B cell (primary cell): ENCODE measurements around the gene KLHL10. TPM values are rescaled to one million over a fixed set of nuclear protein-coding genes. Genes with fewer than 3 reads are reported as not detected.
A peak's percentile ranks its signal among the peaks of the same experiment; 100 is the strongest.
"Not testable (repeated sequence)": the region's sequence is repeated elsewhere in the genome, so short reads cannot be mapped to it uniquely, and the experiment has no call there.

ENCODE experiments used
- ATAC-seq: fragments of 200-7000 bp; cut with Tn5 transposase; one replicate; pipeline ENCODE4 v1.10.0; 2021; ENCODE audit warnings: low read depth, mild to moderate bottlenecking, moderate number of reproducible peaks, moderate library complexity
- CTCF ChIA-PET: fragments of 350-600 bp; sonication (Branson Sonifier 250); formaldehyde crosslinking; loops from one replicate; lab custom pipeline; 2021; ENCODE audit warnings: antibody characterized with exemption, inconsistent platforms; lab: Charles Lee
- POLR2A ChIA-PET: fragments of 350-600 bp; sonication (Branson Sonifier 250); formaldehyde crosslinking; loops from one replicate; lab custom pipeline; 2021; ENCODE audit warnings: antibody characterized with exemption; lab: Charles Lee
- DNase-seq: peaks from one replicate; pipeline ENCODE4 v3.0.0; 2013
- H2AFZ ChIP-seq: 2 replicates; pipeline ENCODE4 v1.6.1; 2012; ENCODE audit warnings: mild to moderate bottlenecking, low read depth, low read length; ENCODE audit not compliant: insufficient read depth, poor library complexity, severe bottlenecking
- H3K27ac ChIP-seq, 2 donors: 1 replicate in 1 of 2; 2 replicates in 1 of 2; pipeline ENCODE4 v1.5.1; 2012 to 2013; ENCODE audit warnings: low read length in 2 of 2, mild to moderate bottlenecking in 2 of 2, moderate library complexity in 1 of 2
- H3K27me3 ChIP-seq, 4 experiments: fragments of 200-600 bp in 1 of 4; sonication (generic) in 1 of 4; replicated peaks in 1 of 4; 1 replicate in 2 of 4; 2 replicates in 2 of 4; pipeline versions ENCODE4 v1.6.1 to v1.7.0; 2013 to 2016; ENCODE audit warnings: low read length in 3 of 4, mild to moderate bottlenecking in 2 of 4, mixed read lengths in 1 of 4, moderate library complexity in 1 of 4; ENCODE audit not compliant: insufficient read depth in 4 of 4, control insufficient read depth in 3 of 4; ENCODE audit errors: control extremely low read depth in 1 of 4
- H3K36me3 ChIP-seq, 2 experiments: replicated peaks in 1 of 2; 1 replicate in 1 of 2; 2 replicates in 1 of 2; pipeline versions ENCODE4 v1.6.1 to v1.7.1; 2013; ENCODE audit warnings: low read length in 1 of 2; ENCODE audit not compliant: insufficient read depth in 2 of 2, control insufficient read depth in 1 of 2; ENCODE audit errors: control extremely low read depth in 1 of 2, extremely low read depth in 1 of 2
- H3K4me1 ChIP-seq, 2 donors: fragments of 200-600 bp in 1 of 2; sonication (generic) in 1 of 2; 1 replicate in 1 of 2; 2 replicates in 1 of 2; pipeline versions ENCODE4 v1.5.1 to v1.6.1; 2013 to 2017; ENCODE audit warnings: low read length in 2 of 2; ENCODE audit not compliant: control insufficient read depth in 2 of 2, insufficient read depth in 2 of 2
- H3K4me2 ChIP-seq: replicated peaks from 2 replicates; pipeline ENCODE3; 2012; ENCODE audit warnings: mild to moderate bottlenecking, low read depth, low read length; ENCODE audit not compliant: poor library complexity, severe bottlenecking
- H3K4me3 ChIP-seq, 5 experiments: fragments of 200-600 bp in 1 of 5; sonication (generic) in 1 of 5; 1 replicate in 3 of 5; 2 replicates in 2 of 5; pipeline versions ENCODE4 v1.5.1 to v1.7.0; 2011 to 2016; ENCODE audit warnings: low read length in 4 of 5, mild to moderate bottlenecking in 4 of 5, low read depth in 2 of 5, control low read depth in 1 of 5, moderate library complexity in 1 of 5; ENCODE audit not compliant: insufficient read depth in 1 of 5; ENCODE audit errors: control extremely low read depth in 1 of 5, extremely low read depth in 1 of 5
- H3K79me2 ChIP-seq: fragments of 200-600 bp; sonication (generic); one replicate; pipeline ENCODE4 v1.6.0; 2016; ENCODE audit warnings: low read length; ENCODE audit not compliant: control insufficient read depth, insufficient read depth
- H3K9ac ChIP-seq: fragments of 200-600 bp; sonication (generic); 2 replicates; pipeline ENCODE4 v1.6.1; 2017; ENCODE audit warnings: mild to moderate bottlenecking, low read length, moderate library complexity
- H3K9me3 ChIP-seq, 3 donors: one replicate each; pipeline versions ENCODE4 v1.6.1 to v1.7.1; 2013; ENCODE audit warnings: low read length in 2 of 3; ENCODE audit not compliant: control insufficient read depth in 2 of 3, insufficient read depth in 1 of 3; ENCODE audit errors: control extremely low read depth in 1 of 3
- H4K20me1 ChIP-seq: 2 replicates; pipeline ENCODE4 v1.6.0; 2012; ENCODE audit warnings: mild to moderate bottlenecking, low read length; ENCODE audit not compliant: insufficient read depth, control insufficient read depth, poor library complexity, severe bottlenecking
- H3K27ac Mint-ChIP-seq: one replicate; pipeline ENCODE4 v1.8.0; 2021; ENCODE audit warnings: mixed read lengths
- H3K27me3 Mint-ChIP-seq: one replicate; pipeline ENCODE4 v1.8.0; 2021; ENCODE audit warnings: mixed read lengths
- H3K4me1 Mint-ChIP-seq: one replicate; pipeline ENCODE4 v1.8.0; 2021; ENCODE audit warnings: mixed read lengths
- H3K4me3 Mint-ChIP-seq: one replicate; pipeline ENCODE4 v1.8.0; 2021; ENCODE audit warnings: mixed read lengths
- H3K9me3 Mint-ChIP-seq: one replicate; pipeline ENCODE4 v1.8.0; 2022; ENCODE audit warnings: mixed read lengths; ENCODE audit not compliant: insufficient read depth
- EZH2 ChIP-seq: IDR thresholded peaks from 2 replicates; pipeline ENCODE4 v1.6.1; 2012; ENCODE audit warnings: borderline replicate concordance, low read depth, mild to moderate bottlenecking, moderate library complexity, low read length; ENCODE audit not compliant: insufficient read depth, poor library complexity, severe bottlenecking
- WGBS: methylation state at CpG from one replicate; pipeline ENCODE4 v1.1.5; 2013; ENCODE audit warnings: missing lambda C conversion rate; ENCODE audit not compliant: insufficient coverage; 5-methylcytosine and 5-hydroxymethylcytosine counted together
- intact Hi-C: fragments of 100-400 bp; cut with micrococcal nuclease; formaldehyde crosslinking; loops from one replicate; pipeline ENCODE4 v1.10.0; 2022
- polyA plus RNA-seq: library from polyadenylated mRNA; depleted of rRNA; stranded (reverse); fragments of >200 nt; gene quantifications from 2 replicates; pipeline ENCODE4 v1.2.3, GENCODE V29; 2012
- total RNA-seq, 2 donors: library from RNA; stranded (reverse); fragments of 120-200 nt in 1 of 2; gene quantifications; 1 replicate in 1 of 2; 2 replicates in 1 of 2; pipeline versions ENCODE4 v1.2.3 to v1.2.4, GENCODE V29; 2013 to 2022
- TF ChIP-seq, protein P1 (sequence below): fragments of 200-600 bp; IDR thresholded peaks from one replicate; pipeline ENCODE4 v1.8.0; 2022; ENCODE audit warnings: antibody characterized with exemption, mild to moderate bottlenecking

KLHL10 gene
- total and polyA plus RNA-seq, 2 donors (not counting 1 experiment from before 2014, with no cell fraction given) = 0.12 to 0.37 TPM

DNA sequence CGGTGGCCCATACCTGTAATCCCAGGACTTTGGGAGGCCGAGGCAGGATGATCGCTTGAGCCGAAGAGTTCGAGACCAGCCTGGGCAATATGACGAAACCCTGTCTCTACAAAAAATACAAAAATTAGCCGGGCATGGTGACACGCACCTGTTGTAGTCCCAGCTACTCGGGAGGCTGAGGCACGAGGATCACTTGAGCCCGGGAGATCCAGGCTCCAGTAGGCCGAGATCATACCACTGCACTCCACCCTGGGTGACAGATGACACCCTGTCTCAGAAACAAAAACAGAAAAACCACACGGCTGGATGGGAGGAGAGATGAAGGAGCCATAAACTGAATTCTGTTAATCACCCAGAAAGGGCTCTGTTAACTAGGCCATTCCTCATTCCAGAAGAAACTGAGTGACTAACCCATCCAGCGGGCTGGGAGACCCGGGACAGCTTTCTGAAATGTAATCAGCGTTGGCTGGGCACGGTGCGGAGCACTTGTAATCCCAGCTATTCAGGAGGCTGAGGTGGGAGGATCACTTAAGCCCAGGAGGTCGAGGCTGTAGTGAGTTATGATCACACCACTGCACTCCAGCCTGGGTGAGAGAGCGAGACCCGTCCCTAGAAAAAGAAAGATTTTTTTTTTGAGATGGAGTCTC is 952 bp upstream of the KLHL10 start:
- peak overlapping the region; percentile 97 for H2AFZ ChIP-seq
- intact Hi-C loops = loop anchor here (1.0 kb wide), 1 partner anchor 25 kb away; the partner anchor contains the start of gene P3H4

DNA sequence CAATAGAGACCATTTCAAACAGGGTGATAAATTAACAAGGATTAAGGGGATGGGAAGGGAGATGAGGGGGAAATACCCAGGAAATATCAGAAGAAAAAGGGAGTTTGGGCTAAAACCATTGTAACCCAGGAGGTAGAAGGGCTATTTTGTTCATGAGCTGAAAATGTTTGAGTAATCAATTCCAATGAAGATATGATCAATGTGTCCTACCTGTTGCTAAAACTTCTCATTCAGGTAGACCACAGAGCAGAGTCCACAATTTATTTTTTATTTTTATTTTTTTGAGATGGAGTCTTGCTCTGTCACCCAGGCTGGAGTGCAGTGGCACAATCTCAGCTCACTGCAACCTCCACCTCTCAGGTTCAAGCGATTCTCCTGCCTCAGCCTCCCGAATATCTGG is 1.8 kb downstream of the KLHL10 start:
- H3K9me3 Mint-ChIP-seq, H4K20me1 ChIP-seq, H3K79me2 ChIP-seq, H3K27ac Mint-ChIP-seq, H3K27me3 Mint-ChIP-seq, H3K9ac ChIP-seq, CTCF ChIA-PET, POLR2A ChIA-PET, H3K4me3 Mint-ChIP-seq, H3K4me3 ChIP-seq, ATAC-seq, H3K36me3 ChIP-seq, H3K9me3 ChIP-seq, intact Hi-C loops, DNase-seq, H3K4me2 ChIP-seq, H2AFZ ChIP-seq, H3K27ac ChIP-seq: not testable (repeated sequence)
- Histone ChIP-seq H3K4me1 (peaks cover 12 to 14% of the 10 kb centered on the region in 2 donors), H3K27me3 (peaks cover 0 to 13% (median 0%) of the 10 kb centered on the region in 4 experiments)
- no CpG with 5 or more reads among the region's 2 CpGs for WGBS
- peaks cover 13% of the 10 kb centered on the region for H3K4me1 Mint-ChIP-seq

More for the DNA sequence above, 952 bp upstream of the KLHL10 start:
- peaks cover 0 to 13% (median 0%) of the 10 kb centered on the region in 4 experiments for H3K27me3 ChIP-seq
- Mint-ChIP-seq H3K4me1 (peaks cover 13% of the 10 kb centered on the region), H3K27ac (peak overlapping the region; percentile 76), H3K9me3 (no peaks in the 10 kb centered on the region), H3K4me3 (peak overlapping the region; percentile 92), H3K27me3 (no peaks in the 10 kb centered on the region)
- peaks cover 12 to 14% of the 10 kb centered on the region in 2 donors for H3K4me1 ChIP-seq
- 45% methylated on average over 17 of the region's 21 CpGs for WGBS
- TF ChIP-seq EZH2 = no peak
- TF ChIP-seq, protein P1, sequence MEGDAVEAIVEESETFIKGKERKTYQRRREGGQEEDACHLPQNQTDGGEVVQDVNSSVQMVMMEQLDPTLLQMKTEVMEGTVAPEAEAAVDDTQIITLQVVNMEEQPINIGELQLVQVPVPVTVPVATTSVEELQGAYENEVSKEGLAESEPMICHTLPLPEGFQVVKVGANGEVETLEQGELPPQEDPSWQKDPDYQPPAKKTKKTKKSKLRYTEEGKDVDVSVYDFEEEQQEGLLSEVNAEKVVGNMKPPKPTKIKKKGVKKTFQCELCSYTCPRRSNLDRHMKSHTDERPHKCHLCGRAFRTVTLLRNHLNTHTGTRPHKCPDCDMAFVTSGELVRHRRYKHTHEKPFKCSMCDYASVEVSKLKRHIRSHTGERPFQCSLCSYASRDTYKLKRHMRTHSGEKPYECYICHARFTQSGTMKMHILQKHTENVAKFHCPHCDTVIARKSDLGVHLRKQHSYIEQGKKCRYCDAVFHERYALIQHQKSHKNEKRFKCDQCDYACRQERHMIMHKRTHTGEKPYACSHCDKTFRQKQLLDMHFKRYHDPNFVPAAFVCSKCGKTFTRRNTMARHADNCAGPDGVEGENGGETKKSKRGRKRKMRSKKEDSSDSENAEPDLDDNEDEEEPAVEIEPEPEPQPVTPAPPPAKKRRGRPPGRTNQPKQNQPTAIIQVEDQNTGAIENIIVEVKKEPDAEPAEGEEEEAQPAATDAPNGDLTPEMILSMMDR = no peak
- no peaks in the 10 kb centered on the region for H4K20me1 ChIP-seq
- H3K79me2 ChIP-seq = peaks cover 7% of the 10 kb centered on the region
- CTCF ChIA-PET = no interaction called here
- H3K4me2 ChIP-seq = peak overlapping the region; percentile 90
- H3K36me3 ChIP-seq = peaks cover 0 to 11% of the 10 kb centered on the region in 2 experiments
- H3K9ac ChIP-seq = peak overlapping the region; percentile 88
- ATAC-seq (no peak), DNase-seq (peak; percentile 14)
- peak overlapping the region in 4 of 5 experiments; percentile 62 to 80 (median 70) for H3K4me3 ChIP-seq
- no peak overlapping the region for H3K27ac ChIP-seq
- H3K9me3 ChIP-seq = no peaks in the 10 kb centered on the region
- POLR2A ChIA-PET = no interaction called here

DNA sequence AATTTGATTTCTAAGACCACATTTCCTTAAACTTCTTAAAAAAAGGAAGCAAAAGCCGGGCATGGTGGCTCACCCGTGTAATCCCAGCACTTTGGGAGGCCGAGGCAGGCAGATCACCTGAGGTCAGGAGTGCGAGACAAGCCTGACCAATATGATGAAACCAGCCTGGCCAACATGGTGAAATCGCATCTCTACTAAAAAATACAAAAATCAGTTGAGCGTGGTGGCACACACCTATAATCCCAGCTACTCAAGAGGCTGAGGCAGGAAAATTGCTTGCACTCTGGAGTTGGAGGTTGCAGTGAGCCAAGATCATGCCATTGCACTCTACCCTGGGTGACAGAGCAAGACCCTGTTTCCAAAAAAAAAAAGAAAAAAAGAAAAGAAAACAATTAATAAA is 3.2 kb downstream of the KLHL10 start:
- WGBS = 89% methylated on average over 3 of the region's 6 CpGs
- H3K4me3 ChIP-seq, H3K9ac ChIP-seq, intact Hi-C loops, H3K4me1 Mint-ChIP-seq, DNase-seq, H3K27ac ChIP-seq, ATAC-seq, H3K9me3 Mint-ChIP-seq, CTCF ChIA-PET, H3K36me3 ChIP-seq, H3K4me1 ChIP-seq, H3K4me3 Mint-ChIP-seq, H2AFZ ChIP-seq, H4K20me1 ChIP-seq, H3K27me3 Mint-ChIP-seq, H3K79me2 ChIP-seq, H3K9me3 ChIP-seq, H3K4me2 ChIP-seq, POLR2A ChIA-PET, H3K27ac Mint-ChIP-seq: not testable (repeated sequence)
- peaks cover 0 to 13% (median 0%) of the 10 kb centered on the region in 4 experiments for H3K27me3 ChIP-seq
